MCF 10A (cell line): ENCODE data around the gene GLI1. TPM values are rescaled to one million over a fixed set of nuclear protein-coding genes. Genes with fewer than 3 reads are reported as not detected.

Experiments
- BruUV-seq: library from RNA; stranded (reverse); fragments of 400-500 nt; replicated peaks from 2 replicates; lab custom pipeline; 2021; lab: Mats Ljungman, UMichigan
- CTCF ChIA-PET: fragments of 300-600 bp; sonication (Branson Sonifier 250); formaldehyde crosslinking; extraction: SDS; loops from one replicate; lab custom pipeline; 2021; ENCODE audit warnings: antibody characterized with exemption, inconsistent platforms; lab: Yijun Ruan, JAX
- POLR2A ChIA-PET: fragments of 300-600, 350-650 bp; sonication (Branson Sonifier 250); formaldehyde crosslinking; extraction: SDS; loops from one replicate; lab custom pipeline; 2020; ENCODE audit warnings: antibody characterized with exemption, inconsistent platforms; lab: Yijun Ruan, JAX
- DNase-seq: peaks from one replicate; pipeline ENCODE4 v3.0.0-alpha.2; 2018; ENCODE audit not compliant: unreplicated experiment
- H3K27ac Mint-ChIP-seq: one replicate; pipeline ENCODE4 v1.8.0; 2022; ENCODE audit warnings: mild to moderate bottlenecking, low read depth, mixed read lengths; ENCODE audit not compliant: unreplicated experiment
- H3K27me3 Mint-ChIP-seq: one replicate; pipeline ENCODE4 v1.8.0; 2022; ENCODE audit warnings: mixed read lengths; ENCODE audit not compliant: insufficient read depth, unreplicated experiment
- H3K36me3 Mint-ChIP-seq: one replicate; pipeline ENCODE4 v1.8.0; 2022; ENCODE audit warnings: mild to moderate bottlenecking, moderate library complexity, mixed read lengths; ENCODE audit not compliant: insufficient read depth, unreplicated experiment
- H3K4me1 Mint-ChIP-seq: one replicate; pipeline ENCODE4 v1.8.0; 2022; ENCODE audit warnings: mixed read lengths; ENCODE audit not compliant: insufficient read depth, unreplicated experiment
- H3K4me3 Mint-ChIP-seq: one replicate; pipeline ENCODE4 v1.8.0; 2022; ENCODE audit warnings: mild to moderate bottlenecking, moderate library complexity, mixed read lengths; ENCODE audit not compliant: unreplicated experiment
- H3K9me3 Mint-ChIP-seq: one replicate; pipeline ENCODE4 v1.8.0; 2022; ENCODE audit warnings: mixed read lengths; ENCODE audit not compliant: unreplicated experiment
- CTCF ChIP-seq: fragments of 200-600 bp; IDR thresholded peaks from one replicate; pipeline ENCODE4 v1.8.0; 2022; ENCODE audit warnings: antibody characterized with exemption, mild to moderate bottlenecking; ENCODE audit not compliant: unreplicated experiment
- intact Hi-C: fragments of 100-400 bp; cut with micrococcal nuclease; formaldehyde crosslinking; loops from 2 replicates; pipeline ENCODE4 v1.14.1; 2022
- total RNA-seq: library from RNA; stranded (reverse); gene quantifications from 2 replicates; pipeline ENCODE4 v1.2.3, GENCODE V29; 2022

The GLI1 gene
- total RNA-seq, 1 experiment from 2014 or later = not detected

GRCh38 chr12:57454213-57454565 is 5.4 kb upstream of the GLI1 start:
- DNase-seq = no peak
- Mint-ChIP-seq H3K27me3 (no peaks in the 10 kb centered on the region), H3K9me3 (no peaks in the 10 kb centered on the region), H3K4me1 (peaks cover 35% of the 10 kb centered on the region), H3K27ac (no peak overlapping the region), H3K36me3 (peaks cover 2% of the 10 kb centered on the region), H3K4me3 (no peak overlapping the region)
- TF ChIP-seq CTCF = no peak
- POLR2A ChIA-PET = interaction anchor here (2.3 to 2.7 kb wide), 2 partner anchors 22 to 147 kb away, joined by 7 to 13 read pairs; no protein-coding TSS in a partner anchor
- CTCF ChIA-PET = interaction anchor here (0.6 to 9.6 kb wide), 25 partner anchors 9 to 442 kb away, joined by 3 to 178 read pairs (median 10); partner anchors contain the start of gene ARHGAP9
- intact Hi-C loops = no loop called here
- BruUV-seq = TSS peak; percentile 10

- peaks cover under 1% of the 10 kb centered on the region for H3K27me3 Mint-ChIP-seq
- no peaks in the 10 kb centered on the region for H3K9me3 Mint-ChIP-seq
- TF ChIP-seq CTCF = no peak
- H3K4me1 Mint-ChIP-seq = peaks cover 40% of the 10 kb centered on the region
- intact Hi-C loops = no loop called here
- peak within 1 kb of the TSS; percentile 7 for H3K4me3 Mint-ChIP-seq
- no TSS peak for BruUV-seq
- H3K27ac Mint-ChIP-seq = no peak within 1 kb of the TSS
- POLR2A ChIA-PET = interaction anchor here (2.3 kb wide), 1 partner anchor 22 kb away, joined by 7 read pairs; no protein-coding TSS in a partner anchor
- CTCF ChIA-PET = interaction anchor here (0.5 to 9.6 kb wide), 30 partner anchors 9 to 429 kb away, joined by 3 to 178 read pairs (median 6); partner anchors contain the start of genes ARHGAP9 and STAC3
- H3K36me3 Mint-ChIP-seq = peaks cover 5% of the 10 kb centered on the region
- DNase-seq = peak; percentile 77
Measured at GRCh38 chr12:57454566-57455373, 4.8 kb upstream of the GLI1 start, which contains the start of gene INHBE. TSS of gene INHBE (plus strand) at chr12:57455307. CDS start at chr12:57455537, 230 bp downstream.

GRCh38 chr12:57455374-57456144 is 4.0 kb upstream of the GLI1 start:
- Mint-ChIP-seq H3K9me3 (no peaks in the 10 kb centered on the region), H3K36me3 (peaks cover 5% of the 10 kb centered on the region), H3K4me3 (peak overlapping the region; percentile 7), H3K27me3 (peaks cover 9% of the 10 kb centered on the region), H3K4me1 (peaks cover 47% of the 10 kb centered on the region), H3K27ac (no peak overlapping the region)
- CTCF ChIA-PET = interaction anchor here (0.5 to 9.6 kb wide), 42 partner anchors 7 to 428 kb away, joined by 3 to 178 read pairs (median 4); partner anchors contain the start of genes ARHGAP9 and STAC3
- no peak for DNase-seq
- POLR2A ChIA-PET = interaction anchor here (0.6 kb wide), 2 partner anchors 14 to 33 kb away, joined by 3 read pairs; no protein-coding TSS in a partner anchor
- TF ChIP-seq CTCF = no peak
- intact Hi-C loops = no loop called here
- no TSS peak for BruUV-seq
